ENCODE results near the gene TUBB4B. TPM values are rescaled to one million over a fixed set of nuclear protein-coding genes. Genes with fewer than 3 reads are reported as not detected.

Gene TUBB4B
- total and polyA plus RNA-seq, 11 donors = 244 to 900 (median 515) TPM

GRCh38 chr9:137231372-137232039, 9.6 kb upstream of the TUBB4B start:
- ATAC-seq = no peak
- Histone ChIP-seq H3K9me3 (no peaks in the 10 kb centered on the region), H3K4me3 (no peak overlapping the region), H3K36me3 (no peaks in the 10 kb centered on the region), H3K27ac (no peak overlapping the region), H3K27me3 (peaks cover 8 to 56% (median 38%) of the 10 kb centered on the region in 9 donors), H3K4me1 (peaks cover 0 to 14% (median 9%) of the 10 kb centered on the region in 12 donors)
- no peak for TF ChIP-seq CTCF (IDR thresholded peaks at IDR 0.05)
- TF ChIP-seq POLR2A (IDR thresholded peaks at IDR 0.05) = no peak
- no peak for DNase-seq
- intact Hi-C loops (cut with DNase I) = loop anchor here in 1 of 10 donors (10.0 kb wide), 1 partner anchor 447 kb away; no protein-coding TSS in a partner anchor
- 72 to 89% (median 82%) methylated on average over 13 to 23 of the region's 23 CpGs for WGBS, 4 donors

DNA sequence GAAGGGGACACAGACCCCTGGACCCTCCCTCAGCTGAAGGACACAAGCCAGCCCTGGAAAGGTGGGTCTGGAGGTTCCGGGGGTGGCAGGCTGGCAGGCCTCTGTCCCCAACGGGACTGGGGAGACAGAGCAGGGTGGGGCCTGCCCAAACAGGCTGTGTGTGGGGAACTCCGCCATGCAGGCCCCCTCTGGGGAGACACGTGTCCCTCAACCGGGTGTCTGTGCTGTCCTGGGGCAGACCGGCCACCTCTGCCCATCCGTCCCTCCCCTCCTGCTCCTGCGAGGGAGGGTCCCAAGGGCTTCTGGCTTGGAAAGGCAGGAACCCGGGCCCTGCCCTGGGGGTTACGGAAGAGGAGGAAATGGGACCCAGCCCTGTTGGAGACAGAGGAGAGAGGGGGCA, 9.0 kb upstream of the TUBB4B start:
- H3K4me1 ChIP-seq = peaks cover 0 to 20% (median 14%) of the 10 kb centered on the region in 12 donors
- intact Hi-C loops (cut with DNase I) = loop anchor here in 1 of 10 donors (10.0 kb wide), 1 partner anchor 447 kb away; no protein-coding TSS in a partner anchor
- no peak overlapping the region for H3K27ac ChIP-seq
- peaks cover 8 to 56% (median 38%) of the 10 kb centered on the region in 9 donors for H3K27me3 ChIP-seq
- 52 to 70% (median 62%) methylated on average over 7 to 10 of the region's 10 CpGs for WGBS, 4 donors
- no peak overlapping the region for H3K4me3 ChIP-seq
- no peak for ATAC-seq
- no peak for DNase-seq
- TF ChIP-seq CTCF (IDR thresholded peaks at IDR 0.05) = no peak
- TF ChIP-seq POLR2A (IDR thresholded peaks at IDR 0.05) = no peak
- no peaks in the 10 kb centered on the region for H3K36me3 ChIP-seq
- no peaks in the 10 kb centered on the region for H3K9me3 ChIP-seq

DNA sequence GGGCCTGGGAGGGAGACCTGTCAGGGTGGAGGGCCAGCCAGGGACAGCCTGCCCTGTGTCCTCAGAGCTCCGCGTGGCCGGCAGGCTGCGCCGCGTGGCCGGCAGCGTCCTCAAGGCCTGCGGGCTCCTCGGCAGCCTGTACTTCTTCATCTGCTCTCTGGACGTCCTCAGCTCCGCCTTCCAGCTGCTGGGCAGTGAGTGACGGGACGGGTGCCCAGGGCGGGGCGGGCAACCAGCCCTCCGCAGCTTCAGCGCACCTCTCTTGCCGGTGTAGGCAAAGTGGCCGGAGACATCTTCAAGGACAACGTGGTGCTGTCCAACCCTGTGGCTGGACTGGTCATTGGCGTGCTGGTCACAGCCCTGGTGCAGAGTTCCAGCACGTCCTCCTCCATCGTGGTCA, 8.6 kb upstream of the TUBB4B start:
- no peaks in the 10 kb centered on the region for H3K36me3 ChIP-seq
- ATAC-seq (no peak), DNase-seq (no peak)
- TF ChIP-seq CTCF (IDR thresholded peaks at IDR 0.05) (no peak), POLR2A (IDR thresholded peaks at IDR 0.05) (no peak)
- peaks cover 8 to 56% (median 38%) of the 10 kb centered on the region in 9 donors for H3K27me3 ChIP-seq
- no peak overlapping the region for H3K4me3 ChIP-seq
- peaks cover 0 to 20% (median 14%) of the 10 kb centered on the region in 12 donors for H3K4me1 ChIP-seq
- H3K27ac ChIP-seq = no peak overlapping the region
- no peaks in the 10 kb centered on the region for H3K9me3 ChIP-seq
- WGBS, 4 donors = 61 to 80% (median 72%) methylated on average over 20 to 24 of the region's 24 CpGs
- intact Hi-C loops (cut with DNase I) = loop anchor here in 1 of 10 donors (10.0 kb wide), 1 partner anchor 448 kb away; no protein-coding TSS in a partner anchor

DNA sequence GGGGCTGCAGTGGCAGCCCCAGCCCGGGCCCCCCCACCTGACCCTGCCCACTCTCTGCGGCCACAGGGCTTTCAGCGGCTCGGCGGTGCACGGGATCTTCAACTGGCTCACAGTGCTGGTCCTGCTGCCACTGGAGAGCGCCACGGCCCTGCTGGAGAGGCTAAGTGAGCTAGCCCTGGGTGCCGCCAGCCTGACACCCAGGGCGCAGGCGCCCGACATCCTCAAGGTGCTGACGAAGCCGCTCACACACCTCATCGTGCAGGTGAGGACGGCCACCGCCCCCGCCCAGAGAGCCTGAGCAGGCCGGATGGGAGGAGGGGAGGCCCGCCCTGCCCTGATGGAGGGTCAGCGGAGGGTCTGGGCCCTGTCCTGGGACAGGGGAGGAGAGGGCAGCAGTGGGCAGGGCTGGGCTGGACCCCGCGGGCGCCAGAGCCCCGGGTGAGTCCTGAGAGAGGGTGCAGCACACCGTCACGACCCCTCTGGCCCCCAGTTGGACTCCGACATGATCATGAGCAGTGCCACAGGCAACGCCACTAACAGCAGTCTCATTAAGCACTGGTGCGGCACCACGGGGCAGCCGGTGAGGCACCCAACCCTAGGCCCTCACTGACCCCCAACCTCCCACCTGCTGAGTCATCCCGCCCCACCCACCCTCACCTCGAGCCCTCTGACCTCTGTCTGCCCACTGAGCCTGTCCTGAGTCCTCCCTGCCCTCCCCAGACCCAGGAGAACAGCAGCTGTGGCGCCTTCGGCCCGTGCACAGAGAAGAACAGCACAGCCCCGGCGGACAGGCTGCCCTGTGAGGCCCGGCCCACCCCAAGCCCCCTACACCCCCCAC, 7.7 kb upstream of the TUBB4B start:
- Histone ChIP-seq H3K27me3 (peaks cover 8 to 51% (median 36%) of the 10 kb centered on the region in 9 donors), H3K4me3 (no peak overlapping the region), H3K4me1 (peaks cover 0 to 27% (median 15%) of the 10 kb centered on the region in 12 donors), H3K27ac (no peak overlapping the region), H3K36me3 (no peaks in the 10 kb centered on the region), H3K9me3 (no peaks in the 10 kb centered on the region)
- no peak for TF ChIP-seq POLR2A (IDR thresholded peaks at IDR 0.05)
- intact Hi-C loops (cut with DNase I) = loop anchor here in 1 of 10 donors (10.0 kb wide), 1 partner anchor 449 kb away; no protein-coding TSS in a partner anchor
- ATAC-seq = no peak
- 68 to 83% (median 78%) methylated on average over 14 to 40 of the region's 40 CpGs for WGBS, 4 donors
- DNase-seq = no peak

Data from heart left ventricle (tissue), 16 donors.